Urothelium cell line (cell line): ENCODE measurements around the gene PRKCSH.

Experiments
- DNase-seq: peaks from one replicate; pipeline ENCODE4 v3.0.0; 2011; ENCODE audit warnings: low spot score, mixed read lengths
- FAIRE-seq: peaks from 2 replicates; lab custom pipeline; 2011; peaks lifted over from hg19 to GRCh38; lab: Jason Lieb, UNC

The PRKCSH gene

DNA sequence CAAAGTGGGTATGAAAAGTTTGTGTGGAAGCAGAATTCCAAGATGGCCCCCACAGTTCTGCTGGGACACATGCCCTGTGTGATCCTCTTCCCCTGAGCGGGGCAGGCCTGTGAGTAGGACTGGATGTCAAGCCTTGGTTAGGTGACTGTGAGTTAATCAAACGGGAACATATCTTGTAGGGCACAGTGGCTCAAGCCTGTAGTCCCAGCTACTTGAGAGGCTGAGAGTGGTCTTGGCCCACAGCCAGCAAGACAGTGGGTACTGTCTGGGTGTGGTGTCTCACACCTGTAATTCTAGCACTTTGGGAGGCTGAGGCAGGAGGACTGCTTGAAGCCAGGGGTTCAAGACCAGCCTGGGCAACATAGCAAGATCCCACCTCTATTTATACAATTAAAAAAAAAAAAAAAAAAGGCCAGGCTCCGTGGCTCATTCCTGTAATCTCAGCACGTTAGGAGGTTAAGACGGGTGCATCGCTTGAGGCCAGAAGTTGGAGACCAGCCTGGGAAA lies 63.8 kb downstream of the PRKCSH start:
- DNase-seq (no peak), FAIRE-seq (no peak)

DNA sequence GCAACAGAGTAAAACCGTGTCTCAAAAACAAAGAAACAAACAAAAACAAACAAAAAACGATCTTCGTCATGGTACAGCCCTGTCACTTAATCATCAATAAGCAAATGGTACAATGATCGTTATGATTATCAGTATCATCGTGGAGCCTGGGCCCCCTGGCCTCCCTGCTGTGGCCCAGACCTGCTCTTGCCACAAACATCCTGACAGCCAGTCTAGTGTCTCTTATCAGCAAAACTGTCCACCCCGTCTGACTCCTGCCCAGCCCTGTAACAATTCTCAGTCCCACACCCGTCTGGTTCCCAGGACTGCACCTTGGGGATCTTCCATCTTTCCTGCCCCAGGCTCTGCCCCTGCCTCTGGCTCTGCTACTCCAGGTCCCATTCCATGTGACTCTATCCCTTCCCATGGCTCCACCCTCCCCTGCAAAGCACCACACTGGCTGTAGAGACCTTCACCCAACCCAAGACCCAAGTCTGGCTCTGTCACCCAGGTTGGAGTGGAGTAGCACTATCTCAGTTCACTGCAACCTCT lies 64.5 kb downstream of the PRKCSH start:
- DNase-seq (no peak), FAIRE-seq (no peak)
